GM19372 (cell line): ENCODE data around the gene GRK1.

ENCODE experiments used
- ATAC-seq: cut with Tn5 transposase; IDR thresholded peaks from one replicate; pipeline ENCODE4 v1.9.1; 2021; ENCODE audit warnings: mild to moderate bottlenecking, low read depth, moderate library complexity; ENCODE audit not compliant: unreplicated experiment

Gene GRK1

GRCh38 chr13:113769106-113769505 lies 102.1 kb downstream of the GRK1 start:
- no peak for ATAC-seq

- ATAC-seq = no peak
These were observed 102.9 kb downstream of the GRK1 start for GRCh38 chr13:113769881-113770280.

GRCh38 chr13:113770441-113770840 lies 103.4 kb downstream of the GRK1 start:
- no peak for ATAC-seq

- no peak for ATAC-seq
These were observed 103.9 kb downstream of the GRK1 start for GRCh38 chr13:113770937-113771336.

- no peak for ATAC-seq
These were observed 104.8 kb downstream of the GRK1 start for GRCh38 chr13:113771709-113772331.

GRCh38 chr13:113774177-113775107 lies 107.4 kb downstream of the GRK1 start:
- ATAC-seq = no peak

- no peak for ATAC-seq
These were observed 108.6 kb downstream of the GRK1 start for GRCh38 chr13:113775451-113776145.

- ATAC-seq = no peak
These were observed 109.5 kb downstream of the GRK1 start for GRCh38 chr13:113776231-113777125.

- no peak for ATAC-seq
These were observed 110.6 kb downstream of the GRK1 start for GRCh38 chr13:113777311-113778260.

- no peak for ATAC-seq
These were observed 114.6 kb downstream of the GRK1 start for GRCh38 chr13:113781571-113781970.

- ATAC-seq = no peak
These were observed 115.5 kb downstream of the GRK1 start for GRCh38 chr13:113782472-113782871.

GRCh38 chr13:113783200-113783881 lies 116.3 kb downstream of the GRK1 start:
- no peak for ATAC-seq

GRCh38 chr13:113783966-113784644 lies 117.1 kb downstream of the GRK1 start:
- ATAC-seq = no peak

GRCh38 chr13:113784645-113785024 lies 117.6 kb downstream of the GRK1 start:
- no peak for ATAC-seq

GRCh38 chr13:113785051-113786010 lies 118.3 kb downstream of the GRK1 start:
- no peak for ATAC-seq

- no peak for ATAC-seq
These were observed 119.3 kb downstream of the GRK1 start for GRCh38 chr13:113786262-113786841.
